Osteoblast (primary cell): Measurements from ENCODE around the gene CEP131. TPM values are rescaled to one million over a fixed set of nuclear protein-coding genes. Genes with fewer than 3 reads are reported as not detected.
"Not testable (repeated sequence)": the region's sequence is repeated elsewhere in the genome, so short reads cannot be mapped to it uniquely, and the experiment has no call there.

Experiments used
- DNase-seq: peaks from one replicate; pipeline ENCODE4 v3.0.0; 2011; ENCODE audit warnings: low spot score, mixed read lengths; ENCODE audit not compliant: insufficient read length; ENCODE audit errors: missing footprints
- H2AFZ ChIP-seq: 2 replicates; pipeline ENCODE4 v1.6.0; 2011; ENCODE audit warnings: mild to moderate bottlenecking, low read length
- H3K27ac ChIP-seq: 2 replicates; pipeline ENCODE4 v1.5.1; 2011; ENCODE audit warnings: mild to moderate bottlenecking, low read depth, low read length, moderate library complexity
- H3K27me3 ChIP-seq: 2 replicates; pipeline ENCODE4 v1.6.0; 2012; ENCODE audit warnings: mild to moderate bottlenecking, control low read depth, inconsistent platforms, low read length, moderate library complexity; ENCODE audit not compliant: insufficient read depth
- H3K36me3 ChIP-seq: 2 replicates; pipeline ENCODE4 v1.5.1; 2011; ENCODE audit warnings: mild to moderate bottlenecking, low read length, control low read depth, moderate library complexity; ENCODE audit not compliant: insufficient read depth
- H3K4me1 ChIP-seq: 2 replicates; pipeline ENCODE4 v1.5.1; 2011; ENCODE audit warnings: mild to moderate bottlenecking, low read length, control low read depth, moderate library complexity; ENCODE audit not compliant: insufficient read depth
- H3K4me2 ChIP-seq: 2 replicates; pipeline ENCODE4 v1.6.0; 2011; ENCODE audit warnings: mild to moderate bottlenecking, low read length; ENCODE audit not compliant: insufficient read depth
- H3K4me3 ChIP-seq: fragments of 200-600 bp; sonication (generic); 3 replicates; pipeline ENCODE4 v1.5.1; 2012; ENCODE audit warnings: mild to moderate bottlenecking, low read length, inconsistent platforms; ENCODE audit not compliant: insufficient read depth
- H3K79me2 ChIP-seq: 2 replicates; pipeline ENCODE4 v1.6.0; 2012; ENCODE audit warnings: mild to moderate bottlenecking, low read length, control low read depth, inconsistent platforms; ENCODE audit not compliant: insufficient read depth
- H3K9me3 ChIP-seq: 2 replicates; pipeline ENCODE4 v1.5.1; 2011; ENCODE audit warnings: low read depth, low read length, control low read depth
- H4K20me1 ChIP-seq: 2 replicates; pipeline ENCODE4 v1.6.0; 2012; ENCODE audit warnings: mild to moderate bottlenecking, low read length, control low read depth; ENCODE audit not compliant: insufficient read depth
- CTCF ChIP-seq: IDR thresholded peaks from 2 replicates; pipeline ENCODE4 v1.5.1; 2011; ENCODE audit warnings: mild to moderate bottlenecking, low read depth, low read length, moderate library complexity; ENCODE audit errors: extremely low read depth
- total RNA-seq: library from RNA; depleted of rRNA; stranded (reverse); fragments of >200 nt; gene quantifications from 2 replicates; pipeline ENCODE4 v1.2.3, GENCODE V29; 2012

The CEP131 gene
- total RNA-seq, 1 donor, result 8.7 TPM

- no peaks in the 10 kb centered on the region for H3K79me2 ChIP-seq
- H3K4me2 ChIP-seq, result no peak overlapping the region
- no peak for DNase-seq
- no peak overlapping the region for H3K27ac ChIP-seq
- H3K4me3 ChIP-seq, result no peak overlapping the region
- no peaks in the 10 kb centered on the region for H3K27me3 ChIP-seq
- no peaks in the 10 kb centered on the region for H3K9me3 ChIP-seq
- peaks cover 3% of the 10 kb centered on the region for H4K20me1 ChIP-seq
- no peak for TF ChIP-seq CTCF
- H3K36me3 ChIP-seq, result peaks cover 14% of the 10 kb centered on the region
- no peak overlapping the region for H2AFZ ChIP-seq
- peaks cover 4% of the 10 kb centered on the region for H3K4me1 ChIP-seq
Observed at GRCh38 chr17:81228420-81228819, 5.7 kb upstream of the CEP131 start.

- not testable (repeated sequence) for H3K27me3 ChIP-seq, H3K27ac ChIP-seq
Observed at GRCh38 chr17:81227630-81228029, 4.9 kb upstream of the CEP131 start.

GRCh38 chr17:81223762-81224130, 981 bp upstream of the CEP131 start:
- no peaks in the 10 kb centered on the region for H3K36me3 ChIP-seq
- H3K4me2 ChIP-seq, result peak overlapping the region; percentile 90
- H3K9me3 ChIP-seq, result no peaks in the 10 kb centered on the region
- H3K79me2 ChIP-seq, result peaks cover 11% of the 10 kb centered on the region
- H3K4me3 ChIP-seq, result peak overlapping the region; percentile 74
- H2AFZ ChIP-seq, result peak overlapping the region; percentile 94
- DNase-seq, result peak; percentile 69
- no peak overlapping the region for H3K27ac ChIP-seq
- no peak for TF ChIP-seq CTCF
- H3K4me1 ChIP-seq, result peaks cover 9% of the 10 kb centered on the region
- H4K20me1 ChIP-seq, result peaks cover 3% of the 10 kb centered on the region
- no peaks in the 10 kb centered on the region for H3K27me3 ChIP-seq

More at GRCh38 chr17:81227630-81228029, 4.9 kb upstream of the CEP131 start:
- not testable (repeated sequence) for H2AFZ ChIP-seq, H4K20me1 ChIP-seq, H3K4me1 ChIP-seq, DNase-seq, H3K4me2 ChIP-seq, H3K9me3 ChIP-seq, H3K79me2 ChIP-seq, H3K4me3 ChIP-seq
- peaks cover 14% of the 10 kb centered on the region for H3K36me3 ChIP-seq

GRCh38 chr17:81222620-81222905, 202 bp downstream of the CEP131 start:
- H4K20me1 ChIP-seq, result peaks cover 3% of the 10 kb centered on the region
- no peaks in the 10 kb centered on the region for H3K36me3 ChIP-seq
- H3K27me3 ChIP-seq, result no peaks in the 10 kb centered on the region
- H2AFZ ChIP-seq, result peak overlapping the region; percentile 78
- H3K4me3 ChIP-seq, result peak overlapping the region; percentile 87
- no peak overlapping the region for H3K27ac ChIP-seq
- no peak for DNase-seq
- no peaks in the 10 kb centered on the region for H3K9me3 ChIP-seq
- peak overlapping the region; percentile 88 for H3K4me2 ChIP-seq
- no peak for TF ChIP-seq CTCF
- peaks cover 11% of the 10 kb centered on the region for H3K79me2 ChIP-seq
- H3K4me1 ChIP-seq, result peaks cover 9% of the 10 kb centered on the region
